Measurements from ENCODE around the gene NECAB3. TPM values are rescaled to one million over a fixed set of nuclear protein-coding genes. Genes with fewer than 3 reads are reported as not detected.
A peak's percentile ranks its signal among the peaks of the same experiment; 100 is the strongest.

NECAB3 gene
- total and polyA plus RNA-seq, 9 donors: 23.0 to 31.6 (median 27.8) TPM

DNA sequence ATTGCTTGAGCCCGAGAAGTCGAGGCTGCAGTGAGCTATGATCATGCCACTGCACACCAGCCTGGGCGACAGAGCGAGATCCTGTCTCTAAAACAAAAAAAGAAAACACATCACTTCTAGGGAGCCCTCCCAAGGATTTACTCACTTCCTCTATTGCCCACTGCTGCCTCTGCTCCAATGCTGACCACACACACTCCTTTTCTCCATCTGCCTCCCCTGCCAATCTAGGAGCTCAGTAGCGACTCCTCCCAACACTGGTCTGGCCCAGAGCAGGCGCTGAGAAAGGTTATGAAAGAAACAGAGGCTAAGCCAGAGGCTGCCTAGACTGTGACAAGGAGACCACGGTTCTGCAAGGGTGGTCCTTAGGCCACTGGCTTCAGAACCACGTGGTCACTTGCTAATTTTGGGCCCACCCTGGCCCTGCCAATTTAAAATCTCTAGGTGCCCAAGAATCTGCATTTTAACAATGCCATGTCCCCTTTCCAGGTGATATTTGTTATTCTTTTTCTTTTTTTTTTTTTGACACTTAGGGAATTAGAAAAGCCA is 13.2 kb upstream of the NECAB3 start:
- Histone ChIP-seq H3K36me3 (ENCODE audit: control insufficient read depth, insufficient read depth, low read length) (peaks cover 4% of the 10 kb centered on the region), H3K27me3 (ENCODE audit: control insufficient read depth, insufficient read depth, low read length) (no peaks in the 10 kb centered on the region), H3K4me3 (ENCODE audit: low read length) (no peak overlapping the region), H3K27ac (ENCODE audit: low read length) (no peak overlapping the region), H3K9me3 (replicated peaks; ENCODE audit: control insufficient read depth, low read depth, low read length) (no peaks in the 10 kb centered on the region), H3K4me1 (ENCODE audit: control insufficient read depth, insufficient read depth, low read length) (peaks cover 25% of the 10 kb centered on the region)
- DNase-seq: peak; percentile 45
- 75% methylated on average over 7 of the region's 8 CpGs for WGBS (ENCODE audit: insufficient coverage)

DNA sequence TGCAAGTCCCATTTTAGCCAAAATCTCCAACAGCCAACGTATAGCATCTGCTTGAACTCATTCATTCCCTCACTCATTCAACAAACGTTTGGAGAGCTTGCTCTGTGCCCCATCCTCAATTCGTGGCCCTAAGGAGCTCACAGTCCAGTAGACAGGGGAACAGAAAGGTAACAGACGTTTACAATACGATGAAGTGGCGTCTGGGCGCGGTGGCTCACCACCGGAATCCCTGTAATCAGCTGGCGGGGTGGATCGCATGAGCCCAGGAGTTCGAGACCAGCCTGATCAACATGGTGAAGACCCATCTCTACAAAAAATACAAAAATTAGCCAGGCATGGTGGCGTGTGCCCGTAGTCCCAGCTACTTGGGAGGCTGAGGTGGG is 12.7 kb upstream of the NECAB3 start:
- WGBS (ENCODE audit: insufficient coverage): 69% methylated on average over 9 of the region's 14 CpGs
- no peaks in the 10 kb centered on the region for H3K9me3 ChIP-seq (replicated peaks; ENCODE audit: control insufficient read depth, low read depth, low read length)
- peak overlapping the region; percentile 42 for H3K4me3 ChIP-seq (ENCODE audit: low read length)
- H3K27me3 ChIP-seq (ENCODE audit: control insufficient read depth, insufficient read depth, low read length): no peaks in the 10 kb centered on the region
- peaks cover 4% of the 10 kb centered on the region for H3K36me3 ChIP-seq (ENCODE audit: control insufficient read depth, insufficient read depth, low read length)
- peaks cover 25% of the 10 kb centered on the region for H3K4me1 ChIP-seq (ENCODE audit: control insufficient read depth, insufficient read depth, low read length)
- peak; percentile 29 for DNase-seq
- peak overlapping the region; percentile 71 for H3K27ac ChIP-seq (ENCODE audit: low read length)

DNA sequence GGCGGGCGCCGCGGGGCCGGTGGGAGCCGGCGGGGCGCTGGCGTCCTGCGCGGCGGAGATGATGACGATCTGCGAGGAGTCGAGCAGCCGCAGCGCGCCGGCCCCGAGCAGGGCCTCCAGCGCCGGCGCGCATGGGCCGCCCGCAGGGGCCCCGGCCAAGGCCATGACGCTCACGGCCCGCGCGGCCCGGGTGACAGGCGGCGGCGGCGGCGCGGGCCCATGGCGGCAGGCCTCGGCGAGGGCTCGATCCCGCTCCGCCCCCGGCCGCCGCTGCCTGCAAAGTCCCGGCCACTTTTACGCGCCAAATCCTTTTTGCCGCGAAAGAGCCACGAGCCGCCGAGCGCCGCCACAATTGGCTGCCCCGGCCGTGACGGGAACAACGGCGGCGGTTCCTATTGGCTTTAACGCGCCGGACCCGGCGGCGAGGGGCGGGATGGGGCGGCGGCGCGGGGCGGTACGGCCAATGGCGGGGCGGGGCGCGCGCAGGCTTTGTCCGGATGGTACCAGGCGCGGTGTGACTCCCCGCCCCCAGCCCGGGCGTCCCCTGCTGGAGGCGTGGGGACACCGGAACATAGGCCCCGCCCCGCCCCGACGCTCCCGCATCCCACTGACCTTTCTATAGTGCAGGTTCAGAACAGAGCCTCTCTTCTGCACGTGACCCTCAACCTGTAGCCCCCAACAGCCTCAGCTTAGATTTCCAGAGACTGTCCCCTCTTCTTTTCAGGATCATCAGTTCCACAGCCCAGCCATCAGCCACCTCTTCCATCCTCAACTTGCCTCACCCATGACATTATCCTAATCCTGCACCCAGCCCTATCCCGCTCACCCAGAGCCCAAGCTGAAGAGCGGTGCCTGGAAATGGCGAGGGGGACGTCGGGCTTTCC is 12.1 kb upstream of the NECAB3 start, which contains the start of gene E2F1:
E2F1 (minus strand) TSS at position 286 of the 884 bp plus-strand sequence; CDS start at position 165, 121 bp downstream.
- Histone ChIP-seq H3K4me3 (ENCODE audit: low read length) (peak within 1 kb of the TSS; percentile 46), H3K9me3 (replicated peaks; ENCODE audit: control insufficient read depth, low read depth, low read length) (no peaks in the 10 kb centered on the region), H3K4me1 (ENCODE audit: control insufficient read depth, insufficient read depth, low read length) (peaks cover 25% of the 10 kb centered on the region), H3K27ac (ENCODE audit: low read length) (peak within 1 kb of the TSS; percentile 76), H3K27me3 (ENCODE audit: control insufficient read depth, insufficient read depth, low read length) (no peaks in the 10 kb centered on the region), H3K36me3 (ENCODE audit: control insufficient read depth, insufficient read depth, low read length) (peaks cover 4% of the 10 kb centered on the region)
- 2% methylated on average over 100 of the region's 101 CpGs for WGBS (ENCODE audit: insufficient coverage)
- peak; percentile 98 for DNase-seq

GRCh38 chr20:33685328-33686099 is 11.3 kb upstream of the NECAB3 start:
- DNase-seq: peak; percentile 83
- no peaks in the 10 kb centered on the region for H3K9me3 ChIP-seq (replicated peaks; ENCODE audit: control insufficient read depth, low read depth, low read length)
- H3K4me1 ChIP-seq (ENCODE audit: control insufficient read depth, insufficient read depth, low read length): peaks cover 25% of the 10 kb centered on the region
- H3K27ac ChIP-seq (ENCODE audit: low read length): peak overlapping the region; percentile 76
- no peaks in the 10 kb centered on the region for H3K27me3 ChIP-seq (ENCODE audit: control insufficient read depth, insufficient read depth, low read length)
- H3K4me3 ChIP-seq (ENCODE audit: low read length): peak overlapping the region; percentile 46
- H3K36me3 ChIP-seq (ENCODE audit: control insufficient read depth, insufficient read depth, low read length): peaks cover 4% of the 10 kb centered on the region
- under 1% methylated on average over 49 of the region's 53 CpGs for WGBS (ENCODE audit: insufficient coverage)

GRCh38 chr20:33684533-33685327 is 10.5 kb upstream of the NECAB3 start:
- no peak for DNase-seq
- H3K27ac ChIP-seq (ENCODE audit: low read length): peak overlapping the region; percentile 76
- H3K9me3 ChIP-seq (replicated peaks; ENCODE audit: control insufficient read depth, low read depth, low read length): no peaks in the 10 kb centered on the region
- no peaks in the 10 kb centered on the region for H3K27me3 ChIP-seq (ENCODE audit: control insufficient read depth, insufficient read depth, low read length)
- peaks cover 25% of the 10 kb centered on the region for H3K4me1 ChIP-seq (ENCODE audit: control insufficient read depth, insufficient read depth, low read length)
- peaks cover 10% of the 10 kb centered on the region for H3K36me3 ChIP-seq (ENCODE audit: control insufficient read depth, insufficient read depth, low read length)
- H3K4me3 ChIP-seq (ENCODE audit: low read length): peak overlapping the region; percentile 46
- WGBS (ENCODE audit: insufficient coverage): 10% methylated on average over 7 of the region's 10 CpGs

- Histone ChIP-seq H3K36me3 (ENCODE audit: control insufficient read depth, insufficient read depth, low read length) (peaks cover 13% of the 10 kb centered on the region), H3K27me3 (ENCODE audit: control insufficient read depth, insufficient read depth, low read length) (no peaks in the 10 kb centered on the region), H3K9me3 (replicated peaks; ENCODE audit: control insufficient read depth, low read depth, low read length) (no peaks in the 10 kb centered on the region), H3K4me1 (ENCODE audit: control insufficient read depth, insufficient read depth, low read length) (peaks cover 43% of the 10 kb centered on the region), H3K4me3 (ENCODE audit: low read length) (no peak overlapping the region), H3K27ac (ENCODE audit: low read length) (no peak overlapping the region)
- WGBS (ENCODE audit: insufficient coverage): 73% methylated on average over 9 of the region's 9 CpGs
- no peak for DNase-seq
Measured at GRCh38 chr20:33681728-33682353, 7.6 kb upstream of the NECAB3 start.

DNA sequence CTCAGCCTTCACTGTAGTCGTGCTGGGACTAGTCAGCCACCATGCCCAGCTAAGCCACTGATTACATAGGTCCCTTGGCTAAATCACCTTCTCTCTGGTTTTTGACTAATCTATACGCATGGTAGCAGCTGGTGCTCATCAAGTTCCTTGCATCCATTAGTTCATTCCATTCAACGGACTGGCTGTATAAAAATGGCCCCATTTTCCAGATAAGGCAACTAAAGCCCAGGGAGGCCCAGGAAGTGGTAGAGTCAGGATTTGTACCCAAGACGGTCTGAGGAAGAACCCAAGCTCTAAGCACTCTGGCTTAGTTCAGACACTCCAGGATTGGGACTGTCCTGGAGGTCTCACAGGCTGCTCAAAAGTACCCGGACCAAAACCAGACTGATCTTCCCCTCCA is 7.1 kb upstream of the NECAB3 start:
- Histone ChIP-seq H3K27ac (ENCODE audit: low read length) (no peak overlapping the region), H3K36me3 (ENCODE audit: control insufficient read depth, insufficient read depth, low read length) (peaks cover 14% of the 10 kb centered on the region), H3K9me3 (replicated peaks; ENCODE audit: control insufficient read depth, low read depth, low read length) (no peaks in the 10 kb centered on the region), H3K4me3 (ENCODE audit: low read length) (no peak overlapping the region), H3K4me1 (ENCODE audit: control insufficient read depth, insufficient read depth, low read length) (peaks cover 44% of the 10 kb centered on the region), H3K27me3 (ENCODE audit: control insufficient read depth, insufficient read depth, low read length) (no peaks in the 10 kb centered on the region)
- WGBS (ENCODE audit: insufficient coverage): 72% methylated on average over 4 of the region's 5 CpGs
- DNase-seq: no peak

- Histone ChIP-seq H3K4me3 (ENCODE audit: low read length) (no peak overlapping the region), H3K27ac (ENCODE audit: low read length) (no peak overlapping the region), H3K27me3 (ENCODE audit: control insufficient read depth, insufficient read depth, low read length) (no peaks in the 10 kb centered on the region), H3K4me1 (ENCODE audit: control insufficient read depth, insufficient read depth, low read length) (peaks cover 50% of the 10 kb centered on the region), H3K36me3 (ENCODE audit: control insufficient read depth, insufficient read depth, low read length) (peaks cover 17% of the 10 kb centered on the region), H3K9me3 (replicated peaks; ENCODE audit: control insufficient read depth, low read depth, low read length) (no peaks in the 10 kb centered on the region)
- no CpG with 5 or more reads among the region's 2 CpGs for WGBS (ENCODE audit: insufficient coverage)
- no peak for DNase-seq
Measured at GRCh38 chr20:33680686-33681085, 6.5 kb upstream of the NECAB3 start.

GRCh38 chr20:33679758-33680485 is 5.7 kb upstream of the NECAB3 start:
- DNase-seq: no peak
- 87% methylated on average over 16 of the region's 20 CpGs for WGBS (ENCODE audit: insufficient coverage)
- Histone ChIP-seq H3K4me1 (ENCODE audit: control insufficient read depth, insufficient read depth, low read length) (peaks cover 50% of the 10 kb centered on the region), H3K27me3 (ENCODE audit: control insufficient read depth, insufficient read depth, low read length) (no peaks in the 10 kb centered on the region), H3K9me3 (replicated peaks; ENCODE audit: control insufficient read depth, low read depth, low read length) (no peaks in the 10 kb centered on the region), H3K27ac (ENCODE audit: low read length) (no peak overlapping the region), H3K4me3 (ENCODE audit: low read length) (no peak overlapping the region), H3K36me3 (ENCODE audit: control insufficient read depth, insufficient read depth, low read length) (peaks cover 17% of the 10 kb centered on the region)

Measured in muscle of leg (tissue), 11 donors.